Measurements from ENCODE around the gene MRE11.
A peak's percentile ranks its signal among the peaks of the same experiment; 100 is the strongest.
"Not testable (repeated sequence)": the region's sequence is repeated elsewhere in the genome, so short reads cannot be mapped to it uniquely, and the experiment has no call there.

The MRE11 gene

DNA sequence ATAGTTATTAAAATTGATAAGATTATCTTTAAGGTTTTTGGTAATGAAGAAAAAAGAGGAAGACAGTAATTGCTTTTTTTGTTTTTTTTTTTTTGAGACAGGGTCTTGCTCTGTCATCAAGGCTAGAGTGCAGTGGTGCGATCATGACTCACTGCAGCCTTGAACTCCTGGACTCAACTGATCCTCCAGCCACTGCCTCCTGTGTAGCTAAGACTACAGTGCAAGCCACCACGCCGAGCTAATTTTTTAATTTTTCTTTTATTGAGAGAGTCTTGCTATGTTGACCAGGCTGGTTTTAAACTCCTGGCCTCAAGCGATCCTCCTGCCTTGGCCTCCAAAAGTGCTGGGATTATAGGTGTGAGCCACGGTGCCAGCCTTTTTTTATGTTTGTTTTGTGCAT lies 12.9 kb upstream of the MRE11 start:
- DNase-seq (ENCODE audit: low read depth, low spot score): not testable (repeated sequence)

GRCh38 chr11:94504689-94505293 lies 11.1 kb upstream of the MRE11 start:
- peak; percentile 49 for DNase-seq (ENCODE audit: low read depth, low spot score)

DNA sequence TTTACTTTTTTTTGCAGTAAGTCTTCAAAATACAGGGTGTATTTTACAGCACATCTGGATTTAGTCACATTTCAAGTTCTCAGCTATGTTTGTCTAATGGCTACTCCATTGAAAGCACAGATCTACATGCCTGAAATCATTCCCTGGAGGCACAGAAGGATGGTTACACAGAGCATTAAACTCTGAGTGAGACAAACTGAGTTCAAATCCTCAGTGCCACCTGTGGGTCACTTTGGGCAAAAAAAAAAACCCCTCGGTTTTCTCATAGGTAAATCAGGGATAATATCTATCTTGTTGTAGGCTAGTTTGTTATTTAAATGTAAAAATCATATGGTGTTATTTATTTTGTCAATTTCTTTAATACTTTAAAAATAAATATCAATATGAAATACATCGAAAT lies 7.9 kb upstream of the MRE11 start:
- DNase-seq (ENCODE audit: low read depth, low spot score): no peak

- no peak for DNase-seq (ENCODE audit: low read depth, low spot score)
Observed at GRCh38 chr11:94500181-94500580, 6.5 kb upstream of the MRE11 start.

DNA sequence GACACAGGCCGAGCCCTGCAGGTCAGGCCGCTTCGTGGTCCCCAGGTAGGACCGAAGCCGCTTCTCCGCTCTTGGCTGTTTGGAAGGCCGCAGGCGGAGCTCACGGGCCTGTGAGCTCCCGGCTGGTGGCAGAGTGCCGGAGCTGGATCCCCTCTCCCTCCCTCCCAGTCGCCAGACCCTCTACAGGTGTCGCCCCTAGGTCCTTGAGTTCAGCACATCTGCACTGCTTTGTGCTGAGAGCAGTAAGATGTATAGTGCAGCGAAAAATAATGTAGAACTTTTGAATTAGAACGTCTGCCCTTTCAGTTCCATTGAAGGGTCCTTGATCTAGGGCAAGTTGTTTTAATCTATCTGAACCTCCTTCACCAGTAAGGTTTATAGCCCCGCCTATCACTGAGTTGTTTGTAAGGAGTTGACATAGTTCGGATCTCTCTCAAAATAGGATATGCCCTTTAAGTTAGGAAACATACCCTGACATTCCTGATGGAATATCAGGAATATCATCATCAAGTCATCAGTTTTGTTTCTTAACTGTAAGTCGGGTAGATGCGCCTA lies 559 bp upstream of the MRE11 start:
- DNase-seq (ENCODE audit: low read depth, low spot score): no peak

- DNase-seq (ENCODE audit: low read depth, low spot score): no peak
Observed at GRCh38 chr11:94486068-94486467, 7.6 kb downstream of the MRE11 start.

DNA sequence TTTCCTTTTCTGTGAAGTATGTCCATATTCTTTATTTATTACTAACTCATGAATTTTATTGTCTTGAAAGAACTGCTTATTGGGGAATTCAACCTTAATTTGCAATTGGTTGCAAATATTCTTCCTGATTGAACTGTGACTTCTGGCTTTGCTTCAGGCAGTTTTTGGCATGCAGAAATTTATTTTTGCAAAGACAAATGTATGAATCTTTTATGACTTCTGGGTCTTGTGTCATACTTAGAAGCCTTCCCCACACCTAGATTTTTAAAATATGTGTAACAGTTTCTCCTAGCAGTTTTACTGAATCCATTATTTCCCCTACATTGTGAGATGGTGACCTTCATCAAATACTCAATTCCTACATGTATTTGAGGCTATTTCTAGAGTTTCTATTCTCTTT lies 12.3 kb downstream of the MRE11 start:
- DNase-seq (ENCODE audit: low read depth, low spot score): no peak

- DNase-seq (ENCODE audit: low read depth, low spot score): no peak
Observed at GRCh38 chr11:94477624-94478023, 16.0 kb downstream of the MRE11 start.

DNA sequence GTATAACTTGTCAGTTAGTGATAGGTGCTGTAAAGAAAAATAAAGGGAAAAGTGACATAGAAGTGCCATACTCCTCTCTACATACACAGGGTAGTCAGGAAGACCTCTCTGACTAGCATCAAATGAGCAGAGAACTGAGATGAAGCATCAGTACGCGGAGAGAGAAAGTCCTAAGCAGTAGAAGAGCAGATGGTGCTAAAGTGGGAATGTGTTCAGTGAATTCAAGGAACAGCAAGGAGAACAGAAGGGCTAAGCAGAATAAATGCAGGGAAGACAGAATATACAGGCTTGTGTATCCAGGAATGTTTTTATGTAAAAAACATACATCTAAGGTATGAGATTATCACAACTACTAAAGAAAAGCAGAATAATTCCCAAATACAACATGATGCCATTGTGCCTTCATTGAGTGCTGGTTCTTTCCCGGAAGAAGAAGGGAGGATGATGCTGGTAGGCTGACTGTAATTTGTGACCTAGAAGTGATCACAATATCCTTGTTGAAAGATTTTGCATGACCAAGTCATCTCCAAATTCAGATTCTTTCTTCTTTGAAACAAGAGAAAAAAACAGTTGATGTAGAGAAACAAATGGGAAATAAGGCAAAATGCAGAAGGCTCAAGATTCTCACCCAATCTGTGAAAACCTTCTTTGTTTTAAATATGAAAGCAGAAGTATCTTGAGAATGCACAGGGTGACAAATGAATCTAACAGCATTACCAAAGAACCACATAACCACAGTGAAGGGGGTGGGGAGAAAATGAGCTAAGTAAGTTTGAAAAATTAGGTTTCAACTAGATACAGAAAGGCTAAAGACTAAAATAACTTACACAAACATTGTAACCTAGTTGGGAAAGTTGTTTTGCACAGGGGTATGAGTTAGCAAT lies 20.5 kb downstream of the MRE11 start:
- DNase-seq (ENCODE audit: low read depth, low spot score): no peak

DNA sequence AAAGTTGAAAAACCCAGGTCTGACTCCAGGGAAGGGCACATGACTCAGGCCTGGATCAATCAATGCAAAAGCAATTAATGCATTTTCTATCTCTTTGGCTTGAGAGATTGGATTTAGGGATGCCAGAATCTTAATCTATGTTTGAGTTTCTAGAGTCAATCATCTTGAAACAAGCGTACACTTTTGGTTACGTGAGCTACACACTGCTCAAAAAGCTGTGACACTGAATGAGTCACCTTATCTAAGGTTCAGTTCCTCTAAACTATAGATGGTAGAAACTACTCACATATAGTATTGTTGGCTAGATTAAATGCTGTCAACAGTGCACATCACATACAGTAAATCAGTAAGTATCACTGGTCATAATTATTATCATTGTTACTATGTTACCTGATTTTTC lies 24.2 kb downstream of the MRE11 start:
- DNase-seq (ENCODE audit: low read depth, low spot score): no peak

DNA sequence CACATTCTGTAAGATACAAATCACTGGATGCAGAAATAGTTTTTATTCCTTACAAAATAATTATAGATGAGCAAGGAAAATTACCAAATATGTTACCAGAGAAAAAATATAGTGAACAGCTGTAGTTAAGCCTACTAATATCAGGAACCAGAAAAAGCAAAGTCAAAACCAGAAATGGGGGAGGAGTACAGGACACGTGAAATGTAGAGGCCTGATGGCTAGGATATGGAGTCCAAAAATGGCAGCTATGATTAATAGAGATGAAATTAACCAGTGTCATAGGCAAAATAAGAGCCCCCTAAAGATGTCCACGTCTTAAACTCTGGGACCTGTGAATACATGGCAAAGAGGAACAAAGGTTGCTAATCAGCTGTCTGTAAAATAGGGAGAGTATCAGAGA lies 34.1 kb downstream of the MRE11 start:
- no peak for DNase-seq (ENCODE audit: low read depth, low spot score)

GRCh38 chr11:94457118-94458029 lies 36.3 kb downstream of the MRE11 start:
- DNase-seq (ENCODE audit: low read depth, low spot score): no peak

GRCh38 chr11:94455861-94456260 lies 37.8 kb downstream of the MRE11 start:
- no peak for DNase-seq (ENCODE audit: low read depth, low spot score)

DNA sequence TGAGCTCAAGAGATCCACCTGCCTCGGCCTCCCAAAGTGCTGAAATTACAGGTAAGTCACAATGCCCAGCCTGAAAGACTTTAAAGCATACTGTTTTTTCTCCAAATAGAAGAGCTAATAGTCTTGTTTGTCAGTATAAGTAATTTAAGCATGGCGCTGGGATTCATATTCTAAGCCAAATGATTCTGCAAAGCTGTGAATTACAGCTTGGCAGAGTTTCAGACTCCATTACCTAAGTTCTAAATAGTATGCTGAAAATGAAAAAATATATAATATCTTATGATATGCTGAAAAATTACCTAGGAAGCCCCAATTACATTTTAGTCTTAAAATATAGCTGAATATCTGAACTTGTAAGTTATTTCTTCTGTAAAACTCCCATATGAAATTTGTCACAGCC lies 39.3 kb downstream of the MRE11 start:
- DNase-seq (ENCODE audit: low read depth, low spot score): no peak

DNA sequence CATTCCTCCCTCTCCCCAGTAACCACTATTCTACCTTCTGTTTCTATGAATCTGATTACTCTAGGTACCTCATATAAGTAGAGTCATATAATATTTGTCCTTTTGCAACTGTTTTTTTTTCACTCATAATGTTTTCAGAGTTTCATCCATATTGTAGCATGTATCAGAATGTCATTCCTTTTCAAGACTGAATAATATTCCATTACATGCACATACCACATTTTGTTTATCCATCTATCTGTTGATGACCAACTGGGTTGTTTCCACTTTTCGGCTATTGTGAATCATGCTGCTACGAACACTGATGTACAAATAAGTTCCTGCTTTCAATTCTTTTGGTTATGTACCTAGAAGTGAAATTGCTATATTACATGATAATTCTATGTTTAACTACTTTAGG lies 40.7 kb downstream of the MRE11 start:
- no peak for DNase-seq (ENCODE audit: low read depth, low spot score)

- DNase-seq (ENCODE audit: low read depth, low spot score): no peak
Observed at GRCh38 chr11:94450048-94450447, 43.6 kb downstream of the MRE11 start.

GRCh38 chr11:94449437-94449836 lies 44.2 kb downstream of the MRE11 start:
- DNase-seq (ENCODE audit: low read depth, low spot score): no peak

DNA sequence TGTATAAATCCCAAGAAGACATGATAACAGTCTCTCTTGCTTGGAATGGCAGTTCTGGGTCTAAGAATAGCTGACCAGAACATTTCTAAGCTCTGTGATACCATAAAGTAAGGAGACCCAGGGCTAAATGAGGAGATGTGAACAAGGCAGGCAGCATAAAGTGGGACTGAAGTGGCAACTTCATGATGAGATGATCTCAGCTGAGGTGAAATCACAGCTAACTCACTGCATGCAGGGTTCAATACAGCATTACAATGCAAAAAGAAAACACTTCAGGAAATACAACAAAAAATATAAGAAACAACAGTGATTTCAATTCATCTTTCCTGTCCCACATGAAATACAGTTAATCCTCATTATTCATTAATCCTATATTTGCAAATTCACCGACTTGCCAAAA lies 44.6 kb downstream of the MRE11 start:
- DNase-seq (ENCODE audit: low read depth, low spot score): no peak

GRCh38 chr11:94447149-94447548 lies 46.5 kb downstream of the MRE11 start:
- DNase-seq (ENCODE audit: low read depth, low spot score): no peak

GRCh38 chr11:94445641-94446040 lies 48.0 kb downstream of the MRE11 start:
- no peak for DNase-seq (ENCODE audit: low read depth, low spot score)

DNA sequence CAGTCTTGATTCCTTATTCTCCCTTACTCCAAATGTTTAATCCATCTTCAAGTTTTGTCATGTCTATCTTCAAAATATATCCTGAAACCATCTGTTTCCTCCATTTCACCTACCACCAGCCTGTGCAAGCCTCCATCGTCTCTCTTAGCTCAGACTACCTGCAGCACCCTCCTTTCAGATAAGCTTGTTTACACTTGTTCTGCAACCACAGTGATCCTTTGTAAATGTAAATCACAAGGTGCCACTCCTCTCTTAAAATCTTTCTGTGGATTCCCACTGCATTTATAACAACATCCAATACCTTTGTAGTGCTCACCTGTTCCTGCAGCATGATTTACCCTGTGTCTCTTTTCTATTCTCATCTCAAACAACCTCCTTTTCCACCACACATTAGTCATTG lies 60.6 kb downstream of the MRE11 start:
- DNase-seq (ENCODE audit: low read depth, low spot score): no peak

DNA sequence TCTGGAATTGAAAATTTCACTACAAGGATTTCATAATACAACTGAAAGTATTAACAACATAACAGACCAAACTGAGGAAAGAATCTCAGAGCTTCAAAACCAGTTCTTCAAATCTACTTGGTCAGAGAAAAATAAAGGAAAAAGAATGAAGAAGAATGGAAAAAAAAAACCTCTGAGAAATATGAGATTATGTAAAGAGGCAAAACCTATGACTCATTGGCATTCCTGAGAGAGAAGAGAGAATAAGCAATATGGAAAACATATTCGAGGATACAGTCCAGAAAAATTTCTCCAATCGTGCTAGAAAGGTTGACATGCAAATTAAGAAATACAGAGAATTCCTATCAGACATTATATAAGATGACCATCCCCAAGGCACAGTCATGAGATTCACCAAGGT lies 69.0 kb downstream of the MRE11 start:
- no peak for DNase-seq (ENCODE audit: low read depth, low spot score)
